GM12891 (cell line): ENCODE measurements around the gene CCDC92.

Source experiments
- POLR2A ChIP-seq: IDR thresholded peaks from 2 replicates; pipeline ENCODE4 v1.6.1; 2011; ENCODE audit warnings: low read depth, low read length, control low read depth
- POLR2AphosphoS5 ChIP-seq: IDR thresholded peaks from 2 replicates; pipeline ENCODE4 v1.6.1; 2011; ENCODE audit warnings: low read depth, low read length, control low read depth

DNA sequence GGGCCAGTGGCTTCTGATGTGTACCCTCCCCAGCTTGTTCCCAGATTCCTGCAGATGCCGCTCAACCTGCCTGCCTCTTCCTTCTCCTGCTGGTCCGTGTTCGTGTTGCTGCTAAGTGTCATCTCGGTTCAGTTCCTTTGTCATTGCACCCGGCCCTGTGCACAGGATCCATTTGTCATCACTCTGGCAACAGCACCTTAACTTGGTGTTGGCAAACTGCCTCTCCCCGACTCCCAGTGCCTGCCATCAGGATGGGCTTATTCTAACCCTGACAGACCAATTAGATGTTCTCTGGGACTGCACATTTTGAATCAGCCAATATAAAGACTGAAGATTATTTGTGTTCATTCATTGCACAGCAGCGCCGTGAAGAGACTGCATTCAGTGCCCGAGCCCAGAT, 73.3 kb downstream of the CCDC92 start:
- TF ChIP-seq POLR2A (no peak), POLR2AphosphoS5 (no peak)
